GM21423 (cell line): ENCODE data around the gene HOXA2.

Experiments used
- ATAC-seq: cut with Tn5 transposase; IDR thresholded peaks from one replicate; pipeline ENCODE4 v1.9.1; 2021; ENCODE audit warnings: mild to moderate bottlenecking, moderate library complexity; ENCODE audit not compliant: unreplicated experiment

HOXA2 gene

DNA sequence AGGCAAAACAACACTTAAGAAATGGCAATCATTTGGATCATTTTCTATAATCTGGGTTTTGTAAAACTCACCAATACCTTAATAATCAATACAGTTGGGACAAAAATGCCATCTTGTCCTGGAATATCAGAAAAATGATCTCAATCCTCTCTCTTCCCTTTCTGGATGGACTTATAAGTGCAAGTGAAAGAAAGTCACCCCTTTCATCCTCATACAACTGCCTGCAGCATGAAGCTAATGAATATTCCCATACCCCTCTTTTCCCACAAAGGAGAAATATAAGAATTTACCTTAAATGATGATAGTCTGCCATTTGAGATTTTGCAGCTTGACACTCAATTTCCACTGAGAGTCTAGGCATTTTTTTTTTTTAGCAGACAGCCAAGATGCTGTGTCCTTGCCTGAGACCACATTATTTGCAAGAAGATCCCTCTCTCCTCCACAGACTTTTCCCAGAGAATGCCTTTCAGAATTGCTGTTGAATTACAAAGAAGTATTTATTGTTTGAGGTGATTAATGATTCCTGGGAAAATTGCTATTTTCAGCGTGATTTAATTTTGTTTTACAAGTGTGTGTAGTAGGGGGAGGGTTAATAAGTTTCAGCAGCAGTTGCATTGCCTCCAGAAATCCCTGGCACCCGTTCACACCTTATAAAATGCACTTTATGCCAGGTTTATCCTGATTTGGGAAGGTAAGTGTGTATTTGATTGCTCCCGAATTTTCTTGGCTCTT is 24.3 kb upstream of the HOXA2 start:
- no peak for ATAC-seq

DNA sequence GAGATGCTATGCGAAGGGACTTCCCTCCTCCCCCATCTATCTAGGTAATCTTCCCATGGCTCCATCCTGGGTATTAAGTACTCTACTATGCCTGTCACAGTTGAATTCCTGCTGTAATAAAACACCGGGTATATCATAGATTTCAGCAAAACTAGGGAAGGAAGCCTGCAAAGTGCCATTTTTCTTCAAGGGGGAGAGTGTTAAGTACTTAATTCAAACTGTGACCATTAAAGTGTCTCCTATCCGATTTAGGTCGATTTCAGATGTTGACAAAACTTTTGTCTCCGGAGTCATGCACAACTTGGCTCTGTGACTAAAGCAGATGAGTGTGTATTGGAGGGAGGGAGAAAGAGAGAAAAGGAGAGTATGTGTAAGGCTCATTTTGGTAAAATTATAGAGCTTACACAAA is 23.5 kb upstream of the HOXA2 start:
- no peak for ATAC-seq

DNA sequence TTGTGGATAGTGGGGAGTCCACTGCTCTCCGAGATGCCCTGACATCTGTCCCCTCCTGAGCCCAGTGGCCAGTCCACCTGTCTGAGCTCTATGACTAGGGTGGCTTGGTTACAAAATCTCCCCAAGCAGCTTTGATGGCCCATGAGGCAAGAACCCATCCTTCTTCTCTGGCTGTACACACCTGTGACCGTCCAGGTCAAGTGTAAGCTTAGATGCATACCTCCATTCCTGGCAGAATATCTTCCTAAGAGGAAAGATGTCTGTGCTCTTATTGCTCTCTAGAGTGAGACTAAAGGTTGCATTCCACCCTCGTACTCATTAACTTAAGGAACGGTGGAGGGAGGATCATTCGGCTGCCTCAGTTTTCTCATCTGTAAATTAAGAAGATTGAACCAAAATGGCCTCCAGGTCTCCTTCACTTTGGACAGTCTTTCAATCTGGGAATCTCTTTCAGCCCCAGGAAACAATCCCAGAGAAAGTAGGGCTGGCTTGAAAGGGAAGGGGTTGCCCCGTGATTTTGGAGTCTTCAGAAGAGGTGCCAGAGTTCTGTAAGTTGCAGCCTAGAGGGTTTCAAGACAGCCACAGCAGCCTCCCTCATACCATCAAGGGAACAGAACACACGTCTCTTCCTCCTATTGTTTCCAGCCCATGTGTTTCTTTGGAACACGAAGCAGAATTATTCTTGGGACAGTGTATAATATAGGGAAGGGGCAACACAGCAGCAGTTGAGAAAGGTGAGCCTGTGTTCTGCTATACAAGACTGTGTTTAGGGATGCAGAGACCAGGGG is 22.6 kb upstream of the HOXA2 start:
- no peak for ATAC-seq

GRCh38 chr7:27124096-27124901 is 21.8 kb upstream of the HOXA2 start:
- ATAC-seq: no peak

GRCh38 chr7:27123477-27124053 is 21.1 kb upstream of the HOXA2 start:
- no peak for ATAC-seq

- ATAC-seq: no peak
Measured at GRCh38 chr7:27123007-27123476, 20.6 kb upstream of the HOXA2 start.

GRCh38 chr7:27122077-27122910 is 19.8 kb upstream of the HOXA2 start:
- no peak for ATAC-seq

GRCh38 chr7:27121684-27122076 is 19.2 kb upstream of the HOXA2 start:
- no peak for ATAC-seq

DNA sequence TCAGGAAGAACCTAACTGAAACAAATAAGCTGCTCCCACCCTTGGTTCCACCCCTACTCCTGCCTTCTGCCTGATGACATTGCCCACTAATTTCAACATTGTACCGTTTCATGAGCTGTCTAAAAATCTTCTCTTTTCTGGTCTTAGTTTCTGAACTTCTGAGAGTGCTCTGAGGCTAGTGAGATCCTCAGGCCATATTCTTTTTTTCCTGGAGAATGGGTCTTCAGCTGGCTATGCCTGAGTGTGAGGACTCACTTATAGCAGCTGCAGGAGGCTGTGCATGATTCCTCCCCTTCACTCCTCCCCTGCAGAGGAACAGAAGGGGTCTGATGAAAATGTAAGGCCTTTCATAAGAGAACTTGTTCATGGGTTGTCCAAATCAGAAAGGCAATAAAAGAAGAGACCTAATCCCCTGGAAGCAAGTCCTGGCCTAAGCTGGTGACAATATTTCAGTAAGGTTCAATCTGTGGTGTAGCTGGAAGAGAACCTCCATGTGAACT is 17.0 kb upstream of the HOXA2 start:
- no peak for ATAC-seq

- ATAC-seq: no peak
Measured at GRCh38 chr7:27118580-27118979, 16.1 kb upstream of the HOXA2 start.

- no peak for ATAC-seq
Measured at GRCh38 chr7:27117887-27118491, 15.5 kb upstream of the HOXA2 start.

- ATAC-seq: no peak
Measured at GRCh38 chr7:27116962-27117886, 14.7 kb upstream of the HOXA2 start.

GRCh38 chr7:27116031-27116961 is 13.8 kb upstream of the HOXA2 start:
- no peak for ATAC-seq

DNA sequence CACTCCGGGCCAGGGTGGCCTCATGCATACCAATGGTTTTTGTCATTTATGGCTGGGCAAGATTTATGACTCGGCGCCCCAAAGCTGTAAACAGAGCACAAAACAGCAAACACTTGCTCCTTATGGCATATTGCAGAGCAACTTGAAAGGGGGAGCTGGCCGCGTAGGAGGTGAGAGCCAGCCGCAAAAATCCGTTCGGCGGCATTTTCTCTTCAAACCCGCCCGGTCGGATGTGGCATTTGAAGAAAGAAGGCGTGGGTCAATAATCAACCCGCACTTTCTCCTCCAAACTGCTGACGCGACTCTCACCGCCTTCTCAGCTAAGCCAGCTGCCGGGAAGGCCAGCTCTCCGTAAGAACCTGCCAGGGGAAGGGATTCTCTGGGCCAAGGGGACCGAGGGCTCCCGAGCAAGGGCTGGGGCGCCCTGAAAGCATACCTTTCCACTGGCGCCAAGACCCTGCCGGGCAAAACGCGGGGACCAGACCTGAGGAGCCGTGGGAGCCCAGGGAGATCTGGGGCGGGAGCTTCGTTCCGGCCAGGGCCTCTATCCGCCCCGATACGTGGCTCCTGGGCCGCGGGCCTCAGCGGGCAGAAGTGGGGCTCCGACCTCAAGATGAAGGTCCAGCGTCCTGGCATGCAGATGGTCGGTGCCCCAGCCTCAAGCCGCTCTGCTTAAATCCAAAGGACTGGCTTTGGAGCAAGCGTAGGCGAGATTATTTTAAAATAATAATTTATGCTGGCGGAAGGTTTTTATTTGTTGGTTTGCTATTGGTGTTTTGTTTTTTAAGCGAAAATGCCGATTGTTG is 12.9 kb upstream of the HOXA2 start:
- ATAC-seq: no peak

- ATAC-seq: no peak
Measured at GRCh38 chr7:27114881-27115220, 12.4 kb upstream of the HOXA2 start.

- no peak for ATAC-seq
Measured at GRCh38 chr7:27113991-27114769, 11.7 kb upstream of the HOXA2 start.
